HG02571 (cell line): ENCODE data around the gene PKMYT1.
"Not testable (repeated sequence)": the region's sequence is repeated elsewhere in the genome, so short reads cannot be mapped to it uniquely, and the experiment has no call there.

Source experiments
- ATAC-seq: cut with Tn5 transposase; IDR thresholded peaks from one replicate; pipeline ENCODE4 v1.9.1; 2021; ENCODE audit warnings: mild to moderate bottlenecking, moderate library complexity; ENCODE audit not compliant: unreplicated experiment

Gene PKMYT1

GRCh38 chr16:2938206-2938605 lies 42.0 kb downstream of the PKMYT1 start:
- no peak for ATAC-seq

- no peak for ATAC-seq
Observed at GRCh38 chr16:2937170-2937569, 43.1 kb downstream of the PKMYT1 start.

GRCh38 chr16:2936436-2937011 lies 43.7 kb downstream of the PKMYT1 start:
- ATAC-seq, result no peak

GRCh38 chr16:2934450-2934849 lies 45.8 kb downstream of the PKMYT1 start:
- no peak for ATAC-seq

GRCh38 chr16:2933701-2934100 lies 46.5 kb downstream of the PKMYT1 start:
- ATAC-seq, result no peak

- ATAC-seq, result no peak
Observed at GRCh38 chr16:2933136-2933535, 47.1 kb downstream of the PKMYT1 start.

- ATAC-seq, result not testable (repeated sequence)
Observed at GRCh38 chr16:2931231-2931914, 48.9 kb downstream of the PKMYT1 start.

- ATAC-seq, result no peak
Observed at GRCh38 chr16:2930236-2930635, 50.0 kb downstream of the PKMYT1 start.

GRCh38 chr16:2929693-2930092 lies 50.6 kb downstream of the PKMYT1 start:
- ATAC-seq, result no peak

GRCh38 chr16:2928796-2929195 lies 51.5 kb downstream of the PKMYT1 start:
- ATAC-seq, result no peak

- ATAC-seq, result not testable (repeated sequence)
Observed at GRCh38 chr16:2928151-2928550, 52.1 kb downstream of the PKMYT1 start.

- ATAC-seq, result peak; percentile 74
Observed at GRCh38 chr16:2927010-2927646, 53.1 kb downstream of the PKMYT1 start.

- no peak for ATAC-seq
Observed at GRCh38 chr16:2926650-2926999, 53.6 kb downstream of the PKMYT1 start.

- ATAC-seq, result no peak
Observed at GRCh38 chr16:2925951-2926649, 54.1 kb downstream of the PKMYT1 start.

GRCh38 chr16:2924901-2925755 lies 55.1 kb downstream of the PKMYT1 start:
- no peak for ATAC-seq

- no peak for ATAC-seq
Observed at GRCh38 chr16:2923481-2923880, 56.8 kb downstream of the PKMYT1 start.
